Spleen (tissue), 11 donors: Measurements from ENCODE around the gene HABP2. TPM values are rescaled to one million over a fixed set of nuclear protein-coding genes. Genes with fewer than 3 reads are reported as not detected.

ENCODE experiments used
- DNase-seq: peaks from one replicate; pipeline ENCODE4 v3.0.0-alpha.2; 2020
- H3K27ac ChIP-seq, 8 donors: fragments of 200-600 bp; sonication (generic) in 7 of 8; 1 replicate in 4 of 8; 2 replicates in 4 of 8; pipeline versions ENCODE4 v1.5.0 to v1.8.0; 2016 to 2021; ENCODE audit warnings: inconsistent platforms in 4 of 8, mild to moderate bottlenecking in 4 of 8, moderate library complexity in 1 of 8
- H3K27me3 ChIP-seq, 7 donors: fragments of 200-600 bp; sonication (generic) in 6 of 7; replicated peaks in 1 of 7; 1 replicate in 4 of 7; 2 replicates in 3 of 7; pipeline versions ENCODE4 v1.5.0 to v1.8.0; 2016 to 2021; ENCODE audit warnings: inconsistent platforms in 3 of 7, mild to moderate bottlenecking in 1 of 7
- H3K36me3 ChIP-seq, 6 donors: fragments of 200-600 bp; sonication (generic) in 5 of 6; 1 replicate in 4 of 6; 2 replicates in 2 of 6; pipeline versions ENCODE4 v1.5.0 to v1.8.0; 2016 to 2021; ENCODE audit warnings: inconsistent platforms in 2 of 6
- H3K4me1 ChIP-seq, 6 donors: fragments of 200-600 bp; sonication (generic) in 5 of 6; 1 replicate in 3 of 6; 2 replicates in 3 of 6; pipeline versions ENCODE4 v1.5.0 to v1.8.0; 2016 to 2021; ENCODE audit warnings: inconsistent platforms in 3 of 6
- H3K4me3 ChIP-seq, 8 donors: fragments of 200-600 bp; sonication (generic) in 7 of 8; 1 replicate in 4 of 8; 2 replicates in 4 of 8; pipeline versions ENCODE4 v1.5.0 to v1.8.0; 2016 to 2021; ENCODE audit warnings: inconsistent platforms in 4 of 8, mild to moderate bottlenecking in 4 of 8, moderate library complexity in 2 of 8
- H3K9me3 ChIP-seq, 8 donors: fragments of 200-600 bp; sonication (generic) in 7 of 8; 1 replicate in 4 of 8; 2 replicates in 4 of 8; pipeline versions ENCODE4 v1.5.0 to v1.8.0; 2016 to 2021; ENCODE audit warnings: inconsistent platforms in 4 of 8
- CTCF ChIP-seq, 11 experiments: fragments of 200-600 bp in 7 of 11; fragments of 450-650 bp in 4 of 11; sonication (generic) in 4 of 11; IDR thresholded peaks in 8 of 11; conservative IDR thresholded peaks in 3 of 11; 1 replicate in 7 of 11; 2 replicates in 4 of 11; pipeline versions ENCODE4 v1.4.0 to v1.8.0; 2016 to 2021; ENCODE audit warnings: antibody characterized with exemption in 11 of 11, inconsistent platforms in 4 of 11, mild to moderate bottlenecking in 1 of 11
- POLR2A ChIP-seq, 3 donors: fragments of 450-650 bp; IDR thresholded peaks; one replicate each; pipeline ENCODE4 v1.5.1; 2017; ENCODE audit warnings: antibody characterized with exemption in 3 of 3, mild to moderate bottlenecking in 1 of 3
- POLR2AphosphoS5 ChIP-seq, 3 donors: sonication (generic); formaldehyde crosslinking; IDR thresholded peaks; one replicate each; pipeline ENCODE4 v1.5.1; 2017; ENCODE audit warnings: antibody characterized with exemption in 3 of 3
- whole genome bisulfite sequencing, 5 donors: extraction: QIAGEN DNeasy Blood & Tissue Kit in 3 of 5; methylation state at CpG; one replicate each; pipeline versions ENCODE4 v1.1.5 to v1.1.7; 2013 to 2018; 5-methylcytosine and 5-hydroxymethylcytosine counted together
- intact Hi-C: fragments of 100-400 bp; cut with DNase I; formaldehyde crosslinking; loops from one replicate; pipeline ENCODE4 v1.15.0; 2023; ENCODE audit warnings: low total_unique reads
- polyA plus RNA-seq, 3 donors: library from polyadenylated mRNA; stranded (reverse); fragments of 200-250 nt; gene quantifications; one replicate each; pipeline ENCODE4 v1.2.1, GENCODE V29; 2013
- total RNA-seq, 7 donors: library from RNA; depleted of rRNA in 3 of 7; stranded (reverse); fragments of >200 nt in 3 of 7; fragmentation: NEBNext Ultra II Directional in 4 of 7; extraction: Animal tissue kit (Norgen Biotek cat#: 25700) in 4 of 7; gene quantifications; one replicate each; pipeline versions ENCODE4 v1.1.0 to v1.2.1, GENCODE V29; 2016 to 2021
- donor health status: healthy with polysubstance abuse.
- donor health status: DM: no; HTN: no; CAD: no; lungs with moderate emphysema.
- donor health status: DM: no; HTN: no; CAD: no.
- donor health status: Bipolar disorder and iron deficiency.
- donor health status: healthy.
- donor health status: DM: no; HTN: no; CAD: no.
- donor health status: DM: yes; HTN: yes; CAD: no.

Gene HABP2
- total and polyA plus RNA-seq, 10 donors, result not detected

GRCh38 chr10:113529575-113529974 is 23.3 kb upstream of the HABP2 start:
- H3K9me3 ChIP-seq, result no peaks in the 10 kb centered on the region
- no peak overlapping the region for H3K27ac ChIP-seq
- peaks cover 0 to 23% (median 0%) of the 10 kb centered on the region in 7 donors for H3K27me3 ChIP-seq
- intact Hi-C loops, result no loop called here
- no peak for TF ChIP-seq POLR2AphosphoS5 (IDR thresholded peaks at IDR 0.05)
- DNase-seq, result no peak
- WGBS, 5 donors, result 83 to 96% (median 90%) methylated on average over 8 of the region's 8 CpGs
- no peak overlapping the region for H3K4me3 ChIP-seq
- H3K36me3 ChIP-seq, result no peaks in the 10 kb centered on the region
- H3K4me1 ChIP-seq, result no peaks in the 10 kb centered on the region

- Histone ChIP-seq H3K36me3 (no peaks in the 10 kb centered on the region), H3K27ac (no peak overlapping the region), H3K4me3 (no peak overlapping the region), H3K4me1 (no peaks in the 10 kb centered on the region), H3K9me3 (no peaks in the 10 kb centered on the region), H3K27me3 (peaks cover 0 to 19% (median 0%) of the 10 kb centered on the region in 7 donors)
- TF ChIP-seq CTCF (IDR thresholded peaks at IDR 0.05 in 8 of 11, conservative IDR thresholded peaks at IDR 0.05 in 3 of 11), result no peak
- no peak for TF ChIP-seq POLR2AphosphoS5 (IDR thresholded peaks at IDR 0.05)
- no peak for TF ChIP-seq POLR2A (IDR thresholded peaks at IDR 0.05)
- intact Hi-C loops, result no loop called here
- DNase-seq, result no peak
- 79 to 82% (median 81%) methylated on average over 13 of the region's 13 CpGs for WGBS, 5 donors
These were observed 22.4 kb upstream of the HABP2 start for GRCh38 chr10:113530476-113530875.

- peaks cover 0 to 16% (median 0%) of the 10 kb centered on the region in 7 donors for H3K27me3 ChIP-seq
- no peaks in the 10 kb centered on the region for H3K9me3 ChIP-seq
- intact Hi-C loops, result no loop called here
- H3K27ac ChIP-seq, result no peak overlapping the region
- H3K4me3 ChIP-seq, result no peak overlapping the region
- no peak for DNase-seq
- TF ChIP-seq POLR2A (IDR thresholded peaks at IDR 0.05) (no peak), POLR2AphosphoS5 (IDR thresholded peaks at IDR 0.05) (no peak), CTCF (IDR thresholded peaks at IDR 0.05 in 8 of 11, conservative IDR thresholded peaks at IDR 0.05 in 3 of 11) (peak in 1 of 11 experiments; percentile 2)
- WGBS, 5 donors, result 75 to 91% (median 85%) methylated on average over 3 of the region's 3 CpGs
- no peaks in the 10 kb centered on the region for H3K4me1 ChIP-seq
- H3K36me3 ChIP-seq, result no peaks in the 10 kb centered on the region
These were observed 20.1 kb upstream of the HABP2 start for GRCh38 chr10:113532724-113533123.

- no peak overlapping the region for H3K4me3 ChIP-seq
- H3K9me3 ChIP-seq, result no peaks in the 10 kb centered on the region
- TF ChIP-seq CTCF (IDR thresholded peaks at IDR 0.05 in 8 of 11, conservative IDR thresholded peaks at IDR 0.05 in 3 of 11), result no peak
- no peak for TF ChIP-seq POLR2A (IDR thresholded peaks at IDR 0.05)
- TF ChIP-seq POLR2AphosphoS5 (IDR thresholded peaks at IDR 0.05), result no peak
- peaks cover 0 to 16% (median 0%) of the 10 kb centered on the region in 7 donors for H3K27me3 ChIP-seq
- no peak for DNase-seq
- H3K4me1 ChIP-seq, result no peaks in the 10 kb centered on the region
- no peak overlapping the region for H3K27ac ChIP-seq
- H3K36me3 ChIP-seq, result no peaks in the 10 kb centered on the region
- intact Hi-C loops, result no loop called here
- 70 to 95% (median 84%) methylated on average over 6 of the region's 6 CpGs for WGBS, 5 donors
These were observed 19.1 kb upstream of the HABP2 start for GRCh38 chr10:113533801-113534200.

GRCh38 chr10:113534423-113534822 is 18.4 kb upstream of the HABP2 start:
- no peaks in the 10 kb centered on the region for H3K4me1 ChIP-seq
- no peak for DNase-seq
- TF ChIP-seq CTCF (IDR thresholded peaks at IDR 0.05 in 8 of 11, conservative IDR thresholded peaks at IDR 0.05 in 3 of 11), result no peak
- TF ChIP-seq POLR2A (IDR thresholded peaks at IDR 0.05), result no peak
- no peak for TF ChIP-seq POLR2AphosphoS5 (IDR thresholded peaks at IDR 0.05)

More at GRCh38 chr10:113534423-113534822, 18.4 kb upstream of the HABP2 start:
- peaks cover 0 to 16% (median 0%) of the 10 kb centered on the region in 7 donors for H3K27me3 ChIP-seq
- WGBS, 5 donors, result 60 to 75% (median 68%) methylated on average over 4 of the region's 4 CpGs
- no peak overlapping the region for H3K4me3 ChIP-seq
- no peaks in the 10 kb centered on the region for H3K9me3 ChIP-seq
- intact Hi-C loops, result no loop called here
- H3K36me3 ChIP-seq, result no peaks in the 10 kb centered on the region
- H3K27ac ChIP-seq, result no peak overlapping the region
